ENCODE measurements around the gene GIPC2. TPM values are rescaled to one million over a fixed set of nuclear protein-coding genes. Genes with fewer than 3 reads are reported as not detected.
"Not testable (repeated sequence)": the region's sequence is repeated elsewhere in the genome, so short reads cannot be mapped to it uniquely, and the experiment has no call there.

Gene GIPC2, protein sequence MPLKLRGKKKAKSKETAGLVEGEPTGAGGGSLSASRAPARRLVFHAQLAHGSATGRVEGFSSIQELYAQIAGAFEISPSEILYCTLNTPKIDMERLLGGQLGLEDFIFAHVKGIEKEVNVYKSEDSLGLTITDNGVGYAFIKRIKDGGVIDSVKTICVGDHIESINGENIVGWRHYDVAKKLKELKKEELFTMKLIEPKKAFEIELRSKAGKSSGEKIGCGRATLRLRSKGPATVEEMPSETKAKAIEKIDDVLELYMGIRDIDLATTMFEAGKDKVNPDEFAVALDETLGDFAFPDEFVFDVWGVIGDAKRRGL
- total RNA-seq = under 1 TPM; 0.09 to 0.19 (median 0.16) TPM
- total RNA-seq (2013) = 0.41 TPM
- total RNA-seq = 0 to 1.2 (median 0.25) reads per million in 29 experiments

DNA sequence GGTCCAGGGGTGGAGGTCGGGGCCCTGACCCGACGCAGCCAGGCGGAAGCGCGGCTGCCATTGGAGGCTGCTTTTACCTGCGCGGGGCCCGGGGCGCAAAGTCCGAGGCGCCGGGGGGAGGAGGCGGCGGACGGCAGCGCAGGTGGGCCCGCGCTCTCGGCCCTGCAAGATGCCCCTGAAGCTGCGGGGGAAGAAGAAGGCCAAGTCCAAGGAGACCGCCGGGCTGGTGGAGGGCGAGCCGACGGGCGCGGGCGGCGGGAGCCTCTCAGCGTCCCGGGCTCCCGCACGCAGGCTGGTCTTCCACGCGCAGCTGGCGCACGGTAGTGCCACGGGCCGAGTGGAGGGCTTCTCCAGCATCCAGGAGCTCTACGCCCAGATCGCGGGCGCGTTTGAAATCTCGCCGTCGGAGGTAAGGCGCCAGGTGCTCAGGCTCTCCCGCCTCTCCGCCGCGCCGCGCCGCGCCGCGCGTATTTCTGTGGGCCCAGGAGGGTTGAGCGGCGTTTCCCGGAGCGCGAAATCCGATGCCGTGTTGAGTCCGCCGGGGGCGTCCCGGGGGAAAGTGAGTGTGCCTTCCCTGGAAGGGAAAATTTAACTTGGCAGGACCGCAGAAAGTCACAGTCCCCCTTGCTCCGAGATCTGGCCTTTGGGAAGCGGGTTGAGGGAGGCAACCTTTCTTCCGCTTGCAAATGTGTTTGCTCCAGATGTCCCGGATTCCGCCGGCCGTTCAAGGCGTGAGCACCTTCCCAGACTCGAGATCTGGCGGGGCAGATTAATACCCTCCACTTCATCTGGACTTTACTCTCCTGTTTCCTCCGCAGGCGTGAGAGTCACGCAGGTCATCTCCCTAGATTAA, at the start of gene GIPC2:
Gene GIPC2 (plus strand): TSS at position 41 of the 853 bp plus-strand sequence. CDS start 129 bp downstream, at position 170.
- Mint-ChIP-seq H3K27me3 (peaks cover 44 to 52% of the 10 kb centered on the region in 2 donors), H3K27ac (peak within 1 kb of the TSS in 1 of 2 donors; percentile 5), H3K4me1 (peaks cover 14 to 23% (median 18%) of the 10 kb centered on the region in 3 donors), H3K9me3 (no peaks in the 10 kb centered on the region), H3K4me3 (peak within 1 kb of the TSS; percentile 75 to 80 (median 78)), H3K36me3 (no peaks in the 10 kb centered on the region)
- POLR2A ChIA-PET = no interaction called here
- Histone ChIP-seq H3K4me1 (ENCODE audit: control insufficient read depth in 1 of 2, extremely low read depth in 1 of 2, insufficient read depth in 2 of 2, low read length in 2 of 2) (peaks cover 0 to 12% of the 10 kb centered on the region in 2 experiments), H3K36me3 (ENCODE audit: control insufficient read depth in 2 of 2, extremely low read depth in 1 of 2, insufficient read depth in 1 of 2, low read length in 1 of 2) (no peaks in the 10 kb centered on the region), H3K9me3 (no peaks in the 10 kb centered on the region), H3K4me3 (ENCODE audit: control insufficient read depth in 1 of 2, extremely low read depth in 1 of 2, low read length in 1 of 2) (peak within 1 kb of the TSS; percentile 46 to 69), H3K27ac (ENCODE audit: low read length) (no peak within 1 kb of the TSS), H3K27me3 (replicated peaks in 1 of 2; ENCODE audit: control insufficient read depth in 2 of 2, extremely low read depth in 1 of 2, insufficient read depth in 2 of 2, low read length in 1 of 2) (peaks cover 10 to 17% of the 10 kb centered on the region in 2 experiments)
- CTCF ChIA-PET = interaction anchor here in 1 of 2 donors (0.7 to 1.0 kb wide), 2 partner anchors 26 to 42 kb away, joined by 3 read pairs; partner anchors contain the start of gene DNAJB4
- 5% methylated on average over 74 of the region's 85 CpGs for WGBS (ENCODE audit: insufficient coverage)
- ATAC-seq (replicated peaks in 1 of 4) (peak; percentile 68 to 76 (median 70)), DNase-seq (peak in 24 of 35 experiments; percentile 3 to 34 (median 10))

DNA sequence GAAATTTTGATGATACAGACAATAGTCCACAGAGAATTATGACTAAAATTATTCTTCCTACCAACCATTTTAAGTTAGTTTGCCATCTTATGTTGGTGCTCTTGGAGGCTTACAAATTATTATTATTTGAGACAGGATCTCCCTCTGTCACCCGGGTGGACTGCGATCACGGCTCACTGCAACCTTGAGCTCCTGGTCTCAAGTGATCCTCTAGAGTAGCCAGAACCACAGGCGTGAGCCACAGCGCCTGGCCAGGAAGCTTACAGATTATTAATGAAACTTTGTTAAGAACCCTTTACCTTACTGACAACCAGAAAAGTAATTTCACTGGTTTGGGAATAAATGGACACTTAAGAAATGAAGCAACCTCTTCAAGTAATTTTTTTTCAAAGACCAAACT, 49.0 kb upstream of the GIPC2 start:
- no peaks in the 10 kb centered on the region for H3K9me3 Mint-ChIP-seq
- peaks cover 6% of the 10 kb centered on the region for H3K36me3 Mint-ChIP-seq
- CTCF ChIA-PET = interaction anchor here in 1 of 2 donors (1.6 kb wide), 1 partner anchor 15 kb away, joined by 3 read pairs; no protein-coding TSS in a partner anchor
- peaks cover 2 to 10% of the 10 kb centered on the region in 2 donors for H3K36me3 ChIP-seq (ENCODE audit: control insufficient read depth in 2 of 2, extremely low read depth in 1 of 2, insufficient read depth in 1 of 2, low read length in 1 of 2)
- no peak overlapping the region for H3K4me3 ChIP-seq (ENCODE audit: control insufficient read depth in 1 of 2, extremely low read depth in 1 of 2, low read length in 1 of 2)
- H3K27me3 ChIP-seq (replicated peaks in 1 of 2; ENCODE audit: control insufficient read depth in 2 of 2, extremely low read depth in 1 of 2, insufficient read depth in 2 of 2, low read length in 1 of 2) = no peaks in the 10 kb centered on the region
- POLR2A ChIA-PET = interaction anchor here in 1 of 2 donors (0.7 kb wide), 1 partner anchor 13 kb away, joined by 8 read pairs; no protein-coding TSS in a partner anchor
- H3K9me3 ChIP-seq = no peaks in the 10 kb centered on the region
- WGBS (ENCODE audit: insufficient coverage) = no CpG with 5 or more reads among the region's 5 CpGs
- no peaks in the 10 kb centered on the region for H3K4me1 ChIP-seq (ENCODE audit: control insufficient read depth in 1 of 2, extremely low read depth in 1 of 2, insufficient read depth in 2 of 2, low read length in 2 of 2)
- DNase-seq = no peak
- H3K27me3 Mint-ChIP-seq = no peaks in the 10 kb centered on the region
- no peak overlapping the region for H3K27ac ChIP-seq (ENCODE audit: low read length)
- H3K27ac Mint-ChIP-seq = no peak overlapping the region
- no peak for ATAC-seq (replicated peaks in 1 of 4)
- no peaks in the 10 kb centered on the region for H3K4me1 Mint-ChIP-seq
- H3K4me3 Mint-ChIP-seq = no peak overlapping the region

DNA sequence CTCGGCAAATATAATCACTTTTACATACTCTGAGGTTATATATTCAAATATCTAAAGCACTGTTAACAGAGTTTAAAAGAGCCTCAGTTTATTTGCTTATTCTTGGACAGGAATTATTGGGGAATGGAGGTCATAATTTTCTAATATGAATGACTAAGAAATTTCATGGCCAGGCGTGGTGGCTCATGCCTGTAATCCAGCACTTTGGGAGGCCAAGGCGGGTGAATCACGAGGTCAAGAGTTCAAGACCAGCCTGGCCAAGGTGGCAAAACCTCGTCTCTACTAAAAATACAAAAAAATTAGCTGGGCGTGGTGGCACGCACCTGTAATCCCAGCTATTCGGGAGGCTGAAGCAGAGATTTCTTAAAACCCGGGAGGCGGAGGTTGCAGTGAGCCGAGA, 45.2 kb upstream of the GIPC2 start:
- H3K36me3 Mint-ChIP-seq; H3K27ac Mint-ChIP-seq; H3K36me3 ChIP-seq (ENCODE audit: control insufficient read depth in 2 of 2, extremely low read depth in 1 of 2, insufficient read depth in 1 of 2, low read length in 1 of 2); H3K4me3 ChIP-seq (ENCODE audit: control insufficient read depth in 1 of 2, extremely low read depth in 1 of 2, low read length in 1 of 2); H3K27me3 Mint-ChIP-seq; H3K9me3 Mint-ChIP-seq; H3K9me3 ChIP-seq; H3K4me1 ChIP-seq (ENCODE audit: control insufficient read depth in 1 of 2, extremely low read depth in 1 of 2, insufficient read depth in 2 of 2, low read length in 2 of 2); DNase-seq; ATAC-seq (replicated peaks in 1 of 4); H3K4me3 Mint-ChIP-seq; H3K27ac ChIP-seq (ENCODE audit: low read length); H3K27me3 ChIP-seq (replicated peaks in 1 of 2; ENCODE audit: control insufficient read depth in 2 of 2, extremely low read depth in 1 of 2, insufficient read depth in 2 of 2, low read length in 1 of 2): not testable (repeated sequence)
- POLR2A ChIA-PET = interaction anchor here (0.6 to 0.7 kb wide), 2 partner anchors 17 to 22 kb away, joined by 4 to 5 read pairs; partner anchors contain the start of gene FUBP1 (in 1 of the 2)
- CTCF ChIA-PET = interaction anchor here (0.6 to 6.7 kb wide), 2 partner anchors 23 to 205 kb away, joined by 3 to 74 read pairs; partner anchors contain the start of gene FUBP1 (in 1 of the 2)
- peaks cover 13 to 16% (median 16%) of the 10 kb centered on the region in 3 donors for H3K4me1 Mint-ChIP-seq
- WGBS (ENCODE audit: insufficient coverage) = 93% methylated on average over 10 of the region's 11 CpGs

DNA sequence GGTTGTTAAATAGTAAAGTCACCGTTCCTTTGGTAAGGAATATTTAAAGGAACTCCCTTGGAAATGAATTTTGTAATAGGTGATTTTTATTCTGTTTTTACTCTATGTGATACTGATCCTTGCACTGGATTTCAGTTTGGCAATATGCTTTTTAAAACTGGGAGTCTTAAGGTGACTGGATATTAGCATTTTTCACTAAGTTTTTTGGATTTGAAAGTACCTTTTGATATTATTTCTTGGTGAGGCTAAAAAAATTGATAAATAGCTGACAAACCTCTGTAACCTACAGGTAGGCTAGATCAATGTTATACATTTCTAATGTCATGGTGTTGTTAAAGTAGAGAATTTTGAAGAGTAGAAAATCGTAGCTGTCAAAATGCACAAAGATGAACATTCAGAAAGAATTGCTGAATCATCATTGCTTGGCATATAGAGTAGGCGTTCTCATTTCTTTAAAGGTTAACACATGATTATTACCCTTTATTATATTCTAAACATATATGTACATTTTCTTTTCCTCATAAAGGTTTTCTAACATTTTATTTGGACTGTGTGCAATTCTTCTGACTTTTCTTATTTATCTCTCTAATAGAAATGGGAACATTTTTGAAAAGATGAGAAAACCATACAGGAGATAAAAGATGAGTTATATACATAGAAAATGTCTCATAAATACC, 42.6 kb upstream of the GIPC2 start:
- no peaks in the 10 kb centered on the region for H3K9me3 ChIP-seq
- Mint-ChIP-seq H3K4me3 (peak overlapping the region; percentile 34 to 87 (median 52)), H3K27ac (peak overlapping the region; percentile 74 to 81), H3K27me3 (no peaks in the 10 kb centered on the region), H3K9me3 (no peaks in the 10 kb centered on the region), H3K4me1 (peaks cover 35 to 37% (median 35%) of the 10 kb centered on the region in 3 donors), H3K36me3 (no peaks in the 10 kb centered on the region)
- POLR2A ChIA-PET = interaction anchor here (0.9 to 4.7 kb wide), 11 partner anchors 8 to 320 kb away, joined by 4 to 183 read pairs (median 13); partner anchors contain the start of gene FUBP1 (in 2 of the 2)
- H3K4me1 ChIP-seq (ENCODE audit: control insufficient read depth in 1 of 2, extremely low read depth in 1 of 2, insufficient read depth in 2 of 2, low read length in 2 of 2) = peaks cover 4 to 13% of the 10 kb centered on the region in 2 experiments
- H3K27me3 ChIP-seq (replicated peaks in 1 of 2; ENCODE audit: control insufficient read depth in 2 of 2, extremely low read depth in 1 of 2, insufficient read depth in 2 of 2, low read length in 1 of 2) = no peaks in the 10 kb centered on the region
- CTCF ChIA-PET = interaction anchor here (0.6 to 6.7 kb wide), 7 partner anchors 22 to 242 kb away, joined by 3 to 74 read pairs (median 11); partner anchors contain the start of gene FUBP1 (in 1 of the 2)
- WGBS (ENCODE audit: insufficient coverage) = 83% methylated on average over 1 of the region's 3 CpGs
- ATAC-seq (replicated peaks in 1 of 4) (no peak), DNase-seq (no peak)
- no peak overlapping the region for H3K4me3 ChIP-seq (ENCODE audit: control insufficient read depth in 1 of 2, extremely low read depth in 1 of 2, low read length in 1 of 2)
- peak overlapping the region; percentile 97 for H3K27ac ChIP-seq (ENCODE audit: low read length)
- no peaks in the 10 kb centered on the region for H3K36me3 ChIP-seq (ENCODE audit: control insufficient read depth in 2 of 2, extremely low read depth in 1 of 2, insufficient read depth in 1 of 2, low read length in 1 of 2)

DNA sequence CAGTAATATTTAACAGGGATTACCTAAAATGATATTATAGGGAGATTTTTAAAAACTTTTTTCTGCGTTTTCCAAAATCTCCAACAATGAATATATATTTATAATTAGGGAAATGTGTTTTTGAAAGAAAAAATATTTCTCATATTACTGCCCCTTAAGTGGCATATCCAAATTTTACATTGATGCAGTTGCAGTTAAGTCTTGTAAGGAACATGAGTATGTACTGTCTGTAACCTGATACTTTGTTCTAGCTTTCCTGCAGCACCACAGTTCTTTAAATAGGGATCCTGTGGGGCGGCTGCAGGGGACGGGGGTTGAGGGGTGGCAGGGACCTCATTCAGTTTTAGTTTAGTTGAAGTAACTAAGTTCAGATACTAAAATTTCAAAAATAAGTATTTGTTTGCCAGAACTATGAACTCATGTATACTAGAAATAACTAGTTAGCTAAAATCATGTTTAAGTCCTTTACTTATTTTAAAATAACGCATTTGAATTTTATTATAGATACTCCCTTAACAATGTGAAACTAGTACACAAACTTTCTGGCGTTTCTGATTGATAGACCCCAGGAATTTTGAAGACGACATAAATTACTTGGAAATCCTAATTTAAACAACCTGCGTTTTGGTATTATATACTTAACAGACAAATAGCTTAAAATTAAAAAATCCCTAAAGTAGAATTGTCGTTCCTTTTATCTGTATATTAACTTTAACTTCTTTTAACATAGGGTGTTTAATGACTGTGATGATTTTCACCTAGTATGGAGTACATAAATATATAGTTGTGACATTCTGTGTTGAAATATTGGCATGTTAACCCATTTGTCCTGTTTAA, 41.7 kb upstream of the GIPC2 start:
- DNase-seq (peak in 34 of 35 experiments; percentile 8 to 64 (median 33)), ATAC-seq (replicated peaks in 1 of 4) (peak; percentile 12 to 61 (median 25))
- Histone ChIP-seq H3K9me3 (no peaks in the 10 kb centered on the region), H3K4me3 (ENCODE audit: control insufficient read depth in 1 of 2, extremely low read depth in 1 of 2, low read length in 1 of 2) (peak overlapping the region; percentile 20 to 60), H3K4me1 (ENCODE audit: control insufficient read depth in 1 of 2, extremely low read depth in 1 of 2, insufficient read depth in 2 of 2, low read length in 2 of 2) (peaks cover 4 to 13% of the 10 kb centered on the region in 2 experiments), H3K27ac (ENCODE audit: low read length) (peak overlapping the region; percentile 97), H3K27me3 (replicated peaks in 1 of 2; ENCODE audit: control insufficient read depth in 2 of 2, extremely low read depth in 1 of 2, insufficient read depth in 2 of 2, low read length in 1 of 2) (no peaks in the 10 kb centered on the region), H3K36me3 (ENCODE audit: control insufficient read depth in 2 of 2, extremely low read depth in 1 of 2, insufficient read depth in 1 of 2, low read length in 1 of 2) (no peaks in the 10 kb centered on the region)
- no CpG with 5 or more reads among the region's 8 CpGs for WGBS (ENCODE audit: insufficient coverage)
- Mint-ChIP-seq H3K4me1 (peaks cover 39 to 42% (median 41%) of the 10 kb centered on the region in 3 donors), H3K27me3 (no peaks in the 10 kb centered on the region), H3K4me3 (peak overlapping the region; percentile 87 to 88 (median 87)), H3K27ac (peak overlapping the region; percentile 97 to 99), H3K9me3 (no peaks in the 10 kb centered on the region), H3K36me3 (no peaks in the 10 kb centered on the region)
- CTCF ChIA-PET = interaction anchor here (0.5 to 6.7 kb wide), 18 partner anchors 11 to 1776 kb away, joined by 3 to 74 read pairs (median 4); partner anchors contain the start of genes FUBP1 (in 1 of the 2), GIPC2 (in 1 of the 2) and MIGA1 (in 1 of the 2)
- POLR2A ChIA-PET = interaction anchor here (0.5 to 4.7 kb wide), 37 partner anchors 9 to 646 kb away, joined by 3 to 183 read pairs (median 5); partner anchors contain the start of genes FUBP1 (in 2 of the 2), MIGA1 (in 2 of the 2), IFI44 (in 1 of the 2) and ZZZ3 (in 1 of the 2)
